ENCODE measurements around the gene DRD1.

GRCh38 chr5:175491223-175491622 is 47.2 kb upstream of the DRD1 start:
- TF ChIP-seq CTCF (conservative IDR thresholded peaks at IDR 0.05 in 1 of 2, IDR thresholded peaks at IDR 0.05 in 1 of 2; ENCODE audit: extremely low read depth in 1 of 2, insufficient read depth in 1 of 2, low read depth in 1 of 2, low read length in 2 of 2), result no peak
- TF ChIP-seq EZH2 (IDR thresholded peaks at IDR 0.05; ENCODE audit: borderline replicate concordance, low read length), result no peak

Data from mammary epithelial cell (primary cell).